ENCODE data around the gene OR12D3.

Gene OR12D3

GRCh38 chr6:29345380-29345779 lies 29.7 kb downstream of the OR12D3 start:
- H3K79me2 ChIP-seq (ENCODE audit: low read length): no peaks in the 10 kb centered on the region
- no peak overlapping the region for H2AFZ ChIP-seq (ENCODE audit: low read depth, low read length)
- no peaks in the 10 kb centered on the region for H3K9me3 ChIP-seq (ENCODE audit: insufficient read depth, low read length)
- no peak overlapping the region for H3K9ac ChIP-seq (ENCODE audit: low read length)
- H3K27me3 ChIP-seq (ENCODE audit: low read depth, low read length): no peaks in the 10 kb centered on the region
- H3K36me3 ChIP-seq (replicated peaks; ENCODE audit: low read depth, low read length): no peaks in the 10 kb centered on the region
- H3K4me2 ChIP-seq (ENCODE audit: low read length): no peak overlapping the region
- no peak overlapping the region for H3K4me3 ChIP-seq (ENCODE audit: low read length)
- H3K27ac ChIP-seq (ENCODE audit: low read length): no peak overlapping the region
- TF ChIP-seq EZH2phosphoT487 (IDR thresholded peaks at IDR 0.05; ENCODE audit: low read depth): no peak
- TF ChIP-seq CTCF (IDR thresholded peaks at IDR 0.05; ENCODE audit: low read depth, low read length): no peak
- H4K20me1 ChIP-seq (ENCODE audit: insufficient read depth, low read length): no peaks in the 10 kb centered on the region
- H3K4me1 ChIP-seq (ENCODE audit: low read length): no peaks in the 10 kb centered on the region

GRCh38 chr6:29336269-29336668 lies 38.8 kb downstream of the OR12D3 start:
- no peaks in the 10 kb centered on the region for H4K20me1 ChIP-seq (ENCODE audit: insufficient read depth, low read length)
- TF ChIP-seq CTCF (IDR thresholded peaks at IDR 0.05; ENCODE audit: low read depth, low read length) (no peak), EZH2phosphoT487 (IDR thresholded peaks at IDR 0.05; ENCODE audit: low read depth) (no peak)

GRCh38 chr6:29332676-29333075 lies 42.4 kb downstream of the OR12D3 start:
- no peak overlapping the region for H3K4me3 ChIP-seq (ENCODE audit: low read length)
- no peak overlapping the region for H2AFZ ChIP-seq (ENCODE audit: low read depth, low read length)
- no peaks in the 10 kb centered on the region for H3K27me3 ChIP-seq (ENCODE audit: low read depth, low read length)
- H3K36me3 ChIP-seq (replicated peaks; ENCODE audit: low read depth, low read length): no peaks in the 10 kb centered on the region
- H3K79me2 ChIP-seq (ENCODE audit: low read length): no peaks in the 10 kb centered on the region
- no peaks in the 10 kb centered on the region for H3K4me1 ChIP-seq (ENCODE audit: low read length)
- no peak overlapping the region for H3K9ac ChIP-seq (ENCODE audit: low read length)
- H3K9me3 ChIP-seq (ENCODE audit: insufficient read depth, low read length): no peaks in the 10 kb centered on the region
- H3K27ac ChIP-seq (ENCODE audit: low read length): no peak overlapping the region
- H3K4me2 ChIP-seq (ENCODE audit: low read length): no peak overlapping the region
- TF ChIP-seq CTCF (IDR thresholded peaks at IDR 0.05; ENCODE audit: low read depth, low read length): no peak
- TF ChIP-seq EZH2phosphoT487 (IDR thresholded peaks at IDR 0.05; ENCODE audit: low read depth): no peak
- H4K20me1 ChIP-seq (ENCODE audit: insufficient read depth, low read length): no peaks in the 10 kb centered on the region

More at GRCh38 chr6:29336269-29336668, 38.8 kb downstream of the OR12D3 start:
- Histone ChIP-seq H3K79me2 (ENCODE audit: low read length) (no peaks in the 10 kb centered on the region), H2AFZ (ENCODE audit: low read depth, low read length) (no peak overlapping the region), H3K9ac (ENCODE audit: low read length) (no peak overlapping the region), H3K36me3 (replicated peaks; ENCODE audit: low read depth, low read length) (no peaks in the 10 kb centered on the region), H3K4me2 (ENCODE audit: low read length) (no peak overlapping the region), H3K27ac (ENCODE audit: low read length) (no peak overlapping the region), H3K4me1 (ENCODE audit: low read length) (no peaks in the 10 kb centered on the region), H3K9me3 (ENCODE audit: insufficient read depth, low read length) (no peaks in the 10 kb centered on the region), H3K4me3 (ENCODE audit: low read length) (no peak overlapping the region), H3K27me3 (ENCODE audit: low read depth, low read length) (no peaks in the 10 kb centered on the region)

GRCh38 chr6:29325777-29326176 lies 49.3 kb downstream of the OR12D3 start:
- no peaks in the 10 kb centered on the region for H3K79me2 ChIP-seq (ENCODE audit: low read length)

More at GRCh38 chr6:29325777-29326176, 49.3 kb downstream of the OR12D3 start:
- no peaks in the 10 kb centered on the region for H3K27me3 ChIP-seq (ENCODE audit: low read depth, low read length)
- no peaks in the 10 kb centered on the region for H4K20me1 ChIP-seq (ENCODE audit: insufficient read depth, low read length)
- TF ChIP-seq EZH2phosphoT487 (IDR thresholded peaks at IDR 0.05; ENCODE audit: low read depth) (no peak), CTCF (IDR thresholded peaks at IDR 0.05; ENCODE audit: low read depth, low read length) (no peak)
- H3K9me3 ChIP-seq (ENCODE audit: insufficient read depth, low read length): no peaks in the 10 kb centered on the region
- H3K27ac ChIP-seq (ENCODE audit: low read length): no peak overlapping the region
- no peak overlapping the region for H3K9ac ChIP-seq (ENCODE audit: low read length)
- H3K4me1 ChIP-seq (ENCODE audit: low read length): no peaks in the 10 kb centered on the region
- no peak overlapping the region for H3K4me2 ChIP-seq (ENCODE audit: low read length)
- H3K36me3 ChIP-seq (replicated peaks; ENCODE audit: low read depth, low read length): no peaks in the 10 kb centered on the region
- no peak overlapping the region for H2AFZ ChIP-seq (ENCODE audit: low read depth, low read length)
- no peak overlapping the region for H3K4me3 ChIP-seq (ENCODE audit: low read length)

Data from OCI-LY3 (cell line).